SK-N-SH (cell line): ENCODE data around the gene ALDH7A1. TPM values are rescaled to one million over a fixed set of nuclear protein-coding genes. Genes with fewer than 3 reads are reported as not detected.

Source experiments
- CTCF ChIA-PET: fragments of 300-600, 350-600 bp; formaldehyde crosslinking; extraction: SDS; loops from one replicate; lab custom pipeline; 2021; lab: Yijun Ruan, JAX
- POLR2A ChIA-PET: fragments of 350-600 bp; sonication (Branson Sonifier 250); formaldehyde crosslinking; extraction: SDS; loops from one replicate; lab custom pipeline; 2020; ENCODE audit warnings: antibody characterized with exemption, inconsistent platforms; lab: Yijun Ruan, JAX
- DNase-seq: peaks from one replicate; pipeline ENCODE4 v3.0.0; 2012
- H2AFZ ChIP-seq: fragments of 200-600 bp; sonication (generic); 2 replicates; pipeline ENCODE4 v1.8.1; 2016; ENCODE audit warnings: antibody characterized with exemption, mild to moderate bottlenecking, low read depth
- H3F3A ChIP-seq: fragments of 200-600 bp; sonication (generic); replicated peaks from 2 replicates; pipeline ENCODE3; 2016; ENCODE audit warnings: antibody characterized with exemption, mild to moderate bottlenecking; ENCODE audit not compliant: insufficient read depth
- H3K27ac ChIP-seq, 2 experiments: fragments of 200-500 bp in 1 of 2; fragments of 200-600 bp in 1 of 2; sonication (Bioruptor generic) in 1 of 2; sonication (generic), shearing (Covaris generic) in 1 of 2; 2 replicates each; pipeline versions ENCODE4 v1.5.1 to v1.6.1; 2014 to 2016; ENCODE audit warnings: low read depth in 2 of 2, inconsistent platforms in 1 of 2, low read length in 1 of 2, mild to moderate bottlenecking in 1 of 2, mixed read lengths in 1 of 2
- H3K27me3 ChIP-seq: fragments of 200-600 bp; sonication (generic), shearing (Covaris generic); 2 replicates; pipeline ENCODE4 v1.6.1; 2016; ENCODE audit warnings: mixed run types; ENCODE audit not compliant: insufficient read depth
- H3K36me3 ChIP-seq, 2 experiments: fragments of 200-500 bp in 1 of 2; fragments of 200-600 bp in 1 of 2; sonication (Bioruptor generic) in 1 of 2; sonication (generic) in 1 of 2; replicated peaks in 1 of 2; 2 replicates each; pipeline versions ENCODE3 to v1.5.1; 2014 to 2016; ENCODE audit warnings: low read length in 1 of 2, mild to moderate bottlenecking in 1 of 2; ENCODE audit not compliant: insufficient read depth in 2 of 2, control insufficient read depth in 1 of 2
- H3K4me1 ChIP-seq, 2 experiments: fragments of 200-500 bp in 1 of 2; fragments of 200-600 bp in 1 of 2; sonication (Bioruptor generic) in 1 of 2; sonication (generic), shearing (Covaris generic) in 1 of 2; 2 replicates each; pipeline versions ENCODE4 v1.5.1 to v1.6.1; 2014 to 2016; ENCODE audit warnings: low read depth in 1 of 2, low read length in 1 of 2, mixed run types in 1 of 2; ENCODE audit not compliant: insufficient read depth in 2 of 2, control insufficient read depth in 1 of 2
- H3K4me2 ChIP-seq: fragments of 200-600 bp; sonication (generic), shearing (Covaris generic); 2 replicates; pipeline ENCODE4 v1.6.1; 2017; ENCODE audit warnings: mixed run types
- H3K4me3 ChIP-seq, 2 experiments: fragments of 200-500 bp in 1 of 2; fragments of 200-600 bp in 1 of 2; sonication (Bioruptor generic) in 1 of 2; sonication (generic), shearing (Covaris generic) in 1 of 2; 2 replicates each; pipeline versions ENCODE4 v1.5.1 to v1.8.1; 2014 to 2016; ENCODE audit warnings: low read depth in 2 of 2, inconsistent platforms in 1 of 2, low read length in 1 of 2, mild to moderate bottlenecking in 1 of 2, mixed read lengths in 1 of 2, moderate library complexity in 1 of 2
- H3K79me2 ChIP-seq: fragments of 200-600 bp; sonication (generic); 2 replicates; pipeline ENCODE4 v1.8.1; 2017; ENCODE audit warnings: mild to moderate bottlenecking; ENCODE audit not compliant: insufficient read depth
- H3K9ac ChIP-seq: fragments of 200-600 bp; sonication (generic); 2 replicates; pipeline ENCODE4 v1.6.1; 2017; ENCODE audit warnings: mixed run types
- H3K9me2 ChIP-seq: fragments of 200-600 bp; sonication (generic); 2 replicates; pipeline ENCODE4 v1.6.1; 2017; ENCODE audit warnings: mixed run types
- H3K9me3 ChIP-seq: fragments of 200-600 bp; sonication (generic); 2 replicates; pipeline ENCODE4 v1.6.1; 2017; ENCODE audit warnings: mixed run types, mild to moderate bottlenecking, moderate library complexity
- H4K20me1 ChIP-seq: fragments of 200-600 bp; sonication (generic); 2 replicates; pipeline ENCODE4 v1.6.1; 2017; ENCODE audit warnings: mild to moderate bottlenecking, mixed run types; ENCODE audit not compliant: insufficient read depth
- CTCF ChIP-seq: fragments of 200-600 bp; sonication (generic); IDR thresholded peaks from 2 replicates; pipeline ENCODE4 v1.6.1; 2017; ENCODE audit warnings: antibody characterized with exemption, mild to moderate bottlenecking, moderate library complexity
- EP300 ChIP-seq, 2 experiments: IDR thresholded peaks; 2 replicates each; pipeline versions ENCODE4 v1.4.0 to v1.6.1; 2012; ENCODE audit warnings: borderline replicate concordance in 1 of 2, low read depth in 1 of 2, low read length in 1 of 2
- IRF3 ChIP-seq: fragments of 150-350 bp; IDR thresholded peaks from 2 replicates; pipeline ENCODE4 v1.6.1; 2016; ENCODE audit warnings: mild to moderate bottlenecking, low read depth, low read length
- JUND ChIP-seq: IDR thresholded peaks from 2 replicates; pipeline ENCODE4 v1.4.0; 2012
- MXI1 ChIP-seq: IDR thresholded peaks from 2 replicates; pipeline ENCODE4 v1.6.1; 2012; ENCODE audit warnings: mild to moderate bottlenecking, low read depth, low read length, improper control_type of control experiment
- NRF1 ChIP-seq: IDR thresholded peaks from 2 replicates; pipeline ENCODE4 v1.6.1; 2012; ENCODE audit warnings: low read depth, mild to moderate bottlenecking, low read length
- PBX3 ChIP-seq: IDR thresholded peaks from 2 replicates; pipeline ENCODE4; 2012
- RAD21 ChIP-seq: IDR thresholded peaks from 2 replicates; pipeline ENCODE4 v1.6.1; 2012; ENCODE audit warnings: mild to moderate bottlenecking, low read length
- REST ChIP-seq: IDR thresholded peaks from 2 replicates; pipeline ENCODE4 v1.6.1; 2012; ENCODE audit warnings: mild to moderate bottlenecking, low read depth, low read length, moderate library complexity
- SIN3A ChIP-seq: IDR thresholded peaks from 2 replicates; pipeline ENCODE4 v1.6.1; 2012; ENCODE audit warnings: low read depth, mild to moderate bottlenecking, low read length, moderate library complexity, borderline replicate concordance
- SMC3 ChIP-seq: IDR thresholded peaks from 2 replicates; pipeline ENCODE4 v1.6.1; 2012; ENCODE audit warnings: low read depth, low read length, improper control_type of control experiment
- TAF1 ChIP-seq: IDR thresholded peaks from 2 replicates; pipeline ENCODE4 v1.6.1; 2012; ENCODE audit warnings: low read depth, mild to moderate bottlenecking, low read length, moderate library complexity, borderline replicate concordance
- TCF12 ChIP-seq: IDR thresholded peaks from 2 replicates; pipeline ENCODE4 v1.4.0; 2012
- TEAD4 ChIP-seq: IDR thresholded peaks from 2 replicates; pipeline ENCODE4 v1.4.0; 2012; ENCODE audit warnings: mild to moderate bottlenecking, borderline replicate concordance; ENCODE audit not compliant: insufficient read depth
- USF1 ChIP-seq: IDR thresholded peaks from 2 replicates; pipeline ENCODE4 v1.4.0; 2012; ENCODE audit warnings: low read depth, borderline replicate concordance
- YY1 ChIP-seq: IDR thresholded peaks from 2 replicates; pipeline ENCODE4 v1.4.0; 2012; ENCODE audit warnings: low read depth, mild to moderate bottlenecking
- WGBS: methylation state at CpG from one replicate; pipeline ENCODE4 v1.1.6; 2017; ENCODE audit warnings: low lambda C conversion rate; 5-methylcytosine and 5-hydroxymethylcytosine counted together
- polyA plus RNA-seq, 3 experiments: library from polyadenylated mRNA; depleted of rRNA; stranded (reverse); fragments of >200 nt; gene quantifications; 2 replicates each; pipeline ENCODE4 v1.2.3, GENCODE V29; 2012

ALDH7A1 gene
- polyA plus RNA-seq, 1 of the 3 experiments (the other 2 are of a cell fraction): 44.5 TPM

- Histone ChIP-seq H4K20me1 (no peaks in the 10 kb centered on the region), H3K79me2 (no peaks in the 10 kb centered on the region), H3K9me3 (no peaks in the 10 kb centered on the region), H3F3A (peaks cover 3% of the 10 kb centered on the region), H3K27ac (peak overlapping the region; percentile 54 to 85; a peak in 3 of 4 replicates), H3K27me3 (no peaks in the 10 kb centered on the region), H3K9me2 (no peaks in the 10 kb centered on the region), H3K4me2 (no peak overlapping the region), H3K4me1 (peaks cover 0 to 9% of the 10 kb centered on the region in 2 experiments; a peak in 2 of 4 replicates), H3K9ac (no peak overlapping the region), H3K4me3 (no peak overlapping the region), H3K36me3 (peaks cover 16 to 18% of the 10 kb centered on the region in 2 experiments), H2AFZ (peak overlapping the region; percentile 65; the same call in 1 of the 2 replicates)
- DNase-seq: no peak
- ChIA-PET POLR2A (no interaction called here), CTCF (interaction anchor here (1.1 to 2.2 kb wide), 5 partner anchors 8 to 141 kb away, joined by 3 to 14 read pairs (median 4); no protein-coding TSS in a partner anchor)
- TF ChIP-seq PBX3 (no peak), EP300 (IDR thresholded peaks at IDR 0.05; ENCODE audit: borderline replicate concordance in 1 of 2, low read depth in 1 of 2, low read length in 1 of 2) (0 out of 4 replicates have a peak, but pooled peaks of 1 of the 2 experiments have one; percentile 20), SIN3A (no peak), TCF12 (peak; percentile 79), RAD21 (peak; percentile 5; the same call in 1 of the 2 replicates)
- WGBS: 73% methylated on average over 12 of the region's 12 CpGs
Measured at GRCh38 chr5:126490167-126490940, 104.7 kb downstream of the ALDH7A1 start.

- ChIA-PET CTCF (interaction anchor here (0.6 to 2.2 kb wide), 2 partner anchors 11 to 117 kb away, joined by 3 to 14 read pairs; no protein-coding TSS in a partner anchor), POLR2A (no interaction called here)
- Histone ChIP-seq H3K4me2 (no peak overlapping the region), H3K9me3 (no peaks in the 10 kb centered on the region), H3K79me2 (no peaks in the 10 kb centered on the region), H4K20me1 (no peaks in the 10 kb centered on the region), H3F3A (peaks cover 3% of the 10 kb centered on the region), H3K9me2 (no peaks in the 10 kb centered on the region), H2AFZ (no peak overlapping the region), H3K4me3 (no peak overlapping the region), H3K27ac (peak overlapping the region; percentile 54 to 85; a peak in 2 of 4 replicates), H3K27me3 (no peaks in the 10 kb centered on the region), H3K36me3 (peaks cover 18 to 22% of the 10 kb centered on the region in 2 experiments), H3K9ac (no peak overlapping the region), H3K4me1 (peaks cover 0 to 9% of the 10 kb centered on the region in 2 experiments; a peak in 2 of 4 replicates)
- WGBS: 88% methylated on average over 7 of the region's 7 CpGs
- DNase-seq: no peak
- TF ChIP-seq USF1 (no peak), SMC3 (no peak), IRF3 (no peak), MXI1 (no peak), REST (no peak), EP300 (IDR thresholded peaks at IDR 0.05; ENCODE audit: borderline replicate concordance in 1 of 2, low read depth in 1 of 2, low read length in 1 of 2) (no peak), JUND (no peak), TAF1 (no peak), CTCF (no peak), YY1 (no peak), TEAD4 (no peak), NRF1 (no peak), RAD21 (no peak), TCF12 (no peak)
Measured at GRCh38 chr5:126488443-126489065, 106.5 kb downstream of the ALDH7A1 start.
